HCT116 (cell line): ENCODE measurements around the gene FAM168B. TPM values are rescaled to one million over a fixed set of nuclear protein-coding genes. Genes with fewer than 3 reads are reported as not detected.

Experiments
- ATAC-seq: fragments of 200-7000 bp; cut with Tn5 transposase; 2 replicates; pipeline ENCODE4 v1.9.1; 2020; ENCODE audit warnings: mild to moderate bottlenecking, moderate library complexity
- BruUV-seq: library from RNA; stranded (reverse); fragments of 400-500 nt; replicated peaks from 2 replicates; lab custom pipeline; 2021; lab: Mats Ljungman, UMichigan
- CTCF ChIA-PET: fragments of 300-600 bp; sonication (Branson Sonifier 250); formaldehyde crosslinking; loops from one replicate; lab custom pipeline; 2021; ENCODE audit warnings: antibody characterized with exemption; lab: Charles Lee
- POLR2A ChIA-PET: fragments of 300-600, 350-600 bp; sonication (Branson Sonifier 250); formaldehyde crosslinking; loops from one replicate; lab custom pipeline; 2021; ENCODE audit warnings: antibody characterized with exemption; lab: Charles Lee
- RAD21 ChIA-PET, 2 experiments: fragments of 300-600 bp; sonication (Branson Sonifier 250); formaldehyde crosslinking; loops; one replicate each; lab custom pipeline; 2023; ENCODE audit warnings: low total read pairs in 2 of 2; ENCODE audit not compliant: uncharacterized antibody in 2 of 2, unreplicated experiment in 2 of 2, low non-redundant PET in 1 of 2; lab: Charles Lee
- DNase-seq: peaks from one replicate; pipeline ENCODE4 v3.0.0-alpha.2; 2010; ENCODE audit warnings: low read depth, low spot score
- H2AFZ ChIP-seq: fragments of 200-600 bp; shearing (Covaris generic), sonication (generic); 2 replicates; pipeline ENCODE4 v1.6.1; 2017; ENCODE audit warnings: low read depth, mixed run types, mixed read lengths, antibody characterized with exemption, low read length; ENCODE audit not compliant: poor library complexity, severe bottlenecking
- H3K27ac ChIP-seq: 2 replicates; pipeline ENCODE4 v1.5.1; 2012; ENCODE audit warnings: low read depth, low read length
- H3K27me3 ChIP-seq: fragments of 200-600 bp; sonication (generic); 2 replicates; pipeline ENCODE4 v1.6.1; 2016; ENCODE audit warnings: mixed run types, low read length, mixed read lengths; ENCODE audit not compliant: insufficient read depth
- H3K36me3 ChIP-seq, 2 experiments: fragments of 200-500 bp in 1 of 2; fragments of 200-600 bp in 1 of 2; sonication (Bioruptor generic) in 1 of 2; sonication (generic) in 1 of 2; 2 replicates each; pipeline versions ENCODE4 v1.5.1 to v1.6.1; 2014 to 2016; ENCODE audit warnings: low read length in 2 of 2, inconsistent platforms in 1 of 2, mixed read lengths in 1 of 2, mixed run types in 1 of 2; ENCODE audit not compliant: insufficient read depth in 2 of 2, control insufficient read depth in 1 of 2
- H3K4me1 ChIP-seq, 2 experiments: fragments of 200-600 bp in 1 of 2; sonication (generic) in 1 of 2; 2 replicates each; pipeline versions ENCODE4 v1.5.1 to v1.6.1; 2012 to 2017; ENCODE audit warnings: low read length in 2 of 2, inconsistent platforms in 1 of 2, mild to moderate bottlenecking in 1 of 2, mixed read lengths in 1 of 2, mixed run types in 1 of 2, moderate library complexity in 1 of 2; ENCODE audit not compliant: insufficient read depth in 2 of 2, control insufficient read depth in 1 of 2
- H3K4me2 ChIP-seq: fragments of 200-600 bp; sonication (generic); 2 replicates; pipeline ENCODE4 v1.6.1; 2017; ENCODE audit warnings: mixed run types, low read length, mixed read lengths
- H3K4me3 ChIP-seq, 2 experiments: fragments of 200-600 bp in 1 of 2; sonication (generic) in 1 of 2; replicated peaks in 1 of 2; 2 replicates each; pipeline ENCODE4 v1.5.1; 2011 to 2016; ENCODE audit warnings: low read length in 2 of 2, control low read depth in 1 of 2, low read depth in 1 of 2, mild to moderate bottlenecking in 1 of 2, mixed read lengths in 1 of 2, mixed run types in 1 of 2
- H3K79me2 ChIP-seq: fragments of 200-600 bp; sonication (generic); 2 replicates; pipeline ENCODE4 v1.6.1; 2017; ENCODE audit warnings: mild to moderate bottlenecking, mixed run types, low read length, moderate library complexity, mixed read lengths; ENCODE audit not compliant: insufficient read depth
- H3K9ac ChIP-seq: fragments of 200-600 bp; sonication (generic); 2 replicates; pipeline ENCODE4 v1.6.1; 2016; ENCODE audit warnings: low read length, mixed read lengths
- H3K9me2 ChIP-seq: fragments of 200-600 bp; sonication (generic), shearing (Covaris generic); 2 replicates; pipeline ENCODE4 v1.6.1; 2017; ENCODE audit warnings: mixed run types, mild to moderate bottlenecking, moderate library complexity; ENCODE audit not compliant: insufficient read depth
- H3K9me3 ChIP-seq, 2 experiments: fragments of 200-500 bp in 1 of 2; fragments of 200-600 bp in 1 of 2; sonication (Bioruptor generic) in 1 of 2; sonication (generic) in 1 of 2; 2 replicates each; pipeline ENCODE4 v1.6.1; 2014 to 2017; ENCODE audit warnings: low read length in 2 of 2, mixed read lengths in 2 of 2, inconsistent platforms in 1 of 2, low read depth in 1 of 2, mild to moderate bottlenecking in 1 of 2, mixed run types in 1 of 2, moderate library complexity in 1 of 2; ENCODE audit not compliant: control insufficient read depth in 1 of 2, insufficient read depth in 1 of 2
- H4K20me1 ChIP-seq: fragments of 200-600 bp; sonication (generic), shearing (Covaris generic); 2 replicates; pipeline ENCODE4 v1.6.1; 2017; ENCODE audit warnings: mixed run types, mild to moderate bottlenecking, moderate library complexity; ENCODE audit not compliant: insufficient read depth
- CEBPB ChIP-seq: IDR thresholded peaks from 2 replicates; pipeline ENCODE4 v1.6.1; 2012; ENCODE audit warnings: low read depth
- EZH2 ChIP-seq: fragments of 200-600 bp; sonication (generic); IDR thresholded peaks from 2 replicates; pipeline ENCODE4 v1.6.1; 2017; ENCODE audit warnings: antibody characterized with exemption, mixed run types
- FOSL1 ChIP-seq: IDR thresholded peaks from 2 replicates; pipeline ENCODE4 v1.6.1; 2012; ENCODE audit warnings: low read depth
- JUND ChIP-seq: IDR thresholded peaks from 2 replicates; pipeline ENCODE4 v1.6.1; 2012
- POLR2AphosphoS5 ChIP-seq: IDR thresholded peaks from 2 replicates; pipeline ENCODE4 v1.6.1; 2011; ENCODE audit warnings: mild to moderate bottlenecking, low read depth, low read length, moderate library complexity
- RAD21 ChIP-seq: IDR thresholded peaks from 2 replicates; pipeline ENCODE4 v1.6.1; 2012; ENCODE audit warnings: low read depth, mild to moderate bottlenecking
- SIN3A ChIP-seq: IDR thresholded peaks from 2 replicates; pipeline ENCODE4 v1.6.1; 2012; ENCODE audit warnings: low read depth
- SP1 ChIP-seq: IDR thresholded peaks from 2 replicates; pipeline ENCODE4 v1.6.1; 2012; ENCODE audit warnings: low read depth
- YY1 ChIP-seq: IDR thresholded peaks from 2 replicates; pipeline ENCODE4 v1.6.1; 2011; ENCODE audit warnings: low read length, low read depth, moderate library complexity, mild to moderate bottlenecking; ENCODE audit not compliant: insufficient replicate concordance; ENCODE audit errors: extremely low read depth
- ZFX ChIP-seq: fragments of 450-650 bp; IDR thresholded peaks from 2 replicates; pipeline ENCODE4 v1.6.1; 2017
- ZNF274 ChIP-seq: fragments of 200-500 bp; sonication (Bioruptor generic); IDR thresholded peaks from 2 replicates; pipeline ENCODE4 v1.6.1; 2014; ENCODE audit warnings: mild to moderate bottlenecking, low read depth, low read length, inconsistent platforms
- intact Hi-C: fragments of 100-400 bp; cut with micrococcal nuclease; formaldehyde crosslinking; loops from 2 replicates; pipeline ENCODE4 v1.10.0; 2022
- total RNA-seq: library from RNA; stranded (reverse); gene quantifications from one replicate; pipeline ENCODE4 v1.2.1, GENCODE V29; 2021; ENCODE audit not compliant: unreplicated experiment

Gene FAM168B
- total RNA-seq, 1 experiment from 2014 or later = 94.5 TPM

DNA sequence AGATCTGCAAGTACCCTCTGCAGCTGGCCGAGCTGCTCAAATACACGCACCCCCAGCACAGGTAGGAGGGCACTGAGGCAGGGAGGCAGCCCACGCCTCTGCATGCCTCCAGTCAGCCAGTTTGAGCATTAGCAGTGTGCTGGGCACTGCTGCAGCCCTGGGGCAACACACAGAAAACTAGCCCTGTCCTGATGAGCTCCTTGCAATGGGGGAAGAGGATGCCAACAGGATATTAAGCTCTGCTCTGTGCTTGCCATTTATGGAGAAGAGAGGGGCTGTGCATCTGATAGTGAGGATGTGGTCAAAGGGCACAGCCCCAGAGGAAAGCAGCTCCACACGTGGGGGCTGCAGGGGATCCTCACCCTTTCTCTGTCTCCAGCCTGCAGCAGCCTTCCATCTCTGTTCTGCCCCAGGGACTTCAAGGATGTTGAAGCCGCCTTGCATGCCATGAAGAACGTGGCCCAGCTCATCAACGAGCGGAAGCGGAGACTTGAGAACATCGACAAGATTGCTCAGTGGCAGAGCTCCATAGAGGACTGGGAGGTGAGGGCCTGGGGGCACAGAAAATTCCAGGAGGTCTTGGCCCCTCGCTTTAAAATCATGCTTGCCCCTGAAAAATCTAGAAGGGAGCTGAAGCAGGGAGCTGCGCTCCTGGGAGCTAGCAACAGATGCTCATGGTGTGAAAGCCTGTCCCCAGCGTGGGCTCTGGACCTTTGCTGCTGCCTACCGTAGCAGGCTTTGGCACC lies 51.7 kb downstream of the FAM168B start:
- RAD21 ChIA-PET = no interaction called here
- no peak overlapping the region for H3K4me3 ChIP-seq
- H3K9ac ChIP-seq = no peak overlapping the region
- no peaks in the 10 kb centered on the region for H3K9me2 ChIP-seq
- no peaks in the 10 kb centered on the region for H3K9me3 ChIP-seq
- H3K27ac ChIP-seq = no peak overlapping the region
- BruUV-seq = no TSS peak
- TF ChIP-seq SP1 = no peak
- DNase-seq (no peak), ATAC-seq (no peak)
- intact Hi-C loops = no loop called here
- no peaks in the 10 kb centered on the region for H3K27me3 ChIP-seq
- CTCF ChIA-PET = interaction anchor here (1.4 kb wide), 1 partner anchor 244 kb away, joined by 3 read pairs; no protein-coding TSS in a partner anchor
- 0 out of 4 replicates have a peak, but pooled peaks cover 0 to 5% of the 10 kb centered on the region in 2 experiments for H3K4me1 ChIP-seq
- POLR2A ChIA-PET = no interaction called here
- no peaks in the 10 kb centered on the region for H3K79me2 ChIP-seq
- no peak overlapping the region for H3K4me2 ChIP-seq
- H4K20me1 ChIP-seq = no peaks in the 10 kb centered on the region
- peaks cover 0 to 2% of the 10 kb centered on the region in 2 experiments; a peak in 1 of 4 replicates for H3K36me3 ChIP-seq
- H2AFZ ChIP-seq = no peak overlapping the region

DNA sequence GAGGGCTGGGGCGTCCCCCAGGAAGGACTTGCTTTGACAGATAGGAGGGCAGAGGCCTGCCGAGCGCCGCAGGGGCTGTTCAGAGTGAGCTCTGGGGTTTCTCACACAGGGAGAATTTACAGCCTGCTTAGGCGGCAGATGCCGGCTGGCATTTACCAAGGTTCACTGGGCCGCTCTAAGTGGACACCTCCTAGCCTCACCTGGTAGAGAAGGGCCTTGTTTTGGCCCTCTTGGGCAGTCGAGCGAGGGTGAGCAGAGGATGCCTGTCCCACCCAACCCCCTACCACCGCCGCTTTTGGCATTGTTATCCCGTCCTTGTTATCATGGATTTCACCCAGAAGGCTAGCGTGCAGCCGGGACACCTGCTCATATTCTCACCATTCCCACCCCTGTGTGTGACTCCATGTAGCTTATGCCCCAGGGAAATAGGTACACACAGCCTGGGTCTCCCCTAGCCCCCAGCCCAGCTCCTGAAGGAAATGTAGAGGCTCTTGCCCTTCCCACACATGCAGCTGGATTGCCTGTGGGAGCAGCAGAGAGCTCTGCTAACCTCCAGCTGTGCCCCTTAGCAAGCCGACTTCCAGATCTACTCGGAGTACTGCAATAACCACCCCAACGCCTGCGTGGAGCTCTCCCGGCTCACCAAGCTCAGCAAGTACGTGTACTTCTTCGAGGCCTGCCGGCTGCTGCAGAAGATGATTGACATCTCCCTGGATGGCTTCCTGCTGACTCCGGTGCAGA lies 52.4 kb downstream of the FAM168B start:
- H3K27me3 ChIP-seq = no peaks in the 10 kb centered on the region
- H3K4me3 ChIP-seq = no peak overlapping the region
- DNase-seq (no peak), ATAC-seq (no peak)
- no peaks in the 10 kb centered on the region for H3K9me2 ChIP-seq
- no TSS peak for BruUV-seq
- no peak overlapping the region for H2AFZ ChIP-seq
- intact Hi-C loops = no loop called here
- no peak overlapping the region for H3K4me2 ChIP-seq
- H3K9me3 ChIP-seq = no peaks in the 10 kb centered on the region
- TF ChIP-seq ZFX = no peak
- TF ChIP-seq EZH2 = no peak
- no peak for TF ChIP-seq RAD21
- no peak for TF ChIP-seq ZNF274
- no peak for TF ChIP-seq YY1
- TF ChIP-seq CEBPB = no peak
- TF ChIP-seq SIN3A = no peak
- no peak for TF ChIP-seq JUND
- no peak for TF ChIP-seq POLR2AphosphoS5
- no peak for TF ChIP-seq FOSL1
- no peaks in the 10 kb centered on the region for H4K20me1 ChIP-seq
- ChIA-PET CTCF (interaction anchor here (1.4 kb wide), 1 partner anchor 243 kb away, joined by 3 read pairs; no protein-coding TSS in a partner anchor), POLR2A (no interaction called here), RAD21 (no interaction called here)
- peaks cover 0 to 2% of the 10 kb centered on the region in 2 experiments; a peak in 1 of 4 replicates for H3K36me3 ChIP-seq
- no peak overlapping the region for H3K27ac ChIP-seq
- H3K4me1 ChIP-seq = 0 out of 4 replicates have a peak, but pooled peaks cover 0 to 5% of the 10 kb centered on the region in 2 experiments
- no peaks in the 10 kb centered on the region for H3K79me2 ChIP-seq
- no peak overlapping the region for H3K9ac ChIP-seq
